AG09319 (cell line): ENCODE data around the gene SND1.

Experiments used
- DNase-seq: peaks from one replicate; pipeline ENCODE4 v3.0.0-alpha.2; 2010; ENCODE audit warnings: low read depth; ENCODE audit errors: extremely low read depth
- CTCF ChIP-seq: IDR thresholded peaks from 2 replicates; pipeline ENCODE4 v1.5.1; 2011; ENCODE audit warnings: low read depth, mild to moderate bottlenecking, inconsistent platforms, low read length, moderate library complexity

Gene SND1

GRCh38 chr7:127933146-127933545 lies 281.2 kb downstream of the SND1 start:
- no peak for DNase-seq
- TF ChIP-seq CTCF, result no peak

DNA sequence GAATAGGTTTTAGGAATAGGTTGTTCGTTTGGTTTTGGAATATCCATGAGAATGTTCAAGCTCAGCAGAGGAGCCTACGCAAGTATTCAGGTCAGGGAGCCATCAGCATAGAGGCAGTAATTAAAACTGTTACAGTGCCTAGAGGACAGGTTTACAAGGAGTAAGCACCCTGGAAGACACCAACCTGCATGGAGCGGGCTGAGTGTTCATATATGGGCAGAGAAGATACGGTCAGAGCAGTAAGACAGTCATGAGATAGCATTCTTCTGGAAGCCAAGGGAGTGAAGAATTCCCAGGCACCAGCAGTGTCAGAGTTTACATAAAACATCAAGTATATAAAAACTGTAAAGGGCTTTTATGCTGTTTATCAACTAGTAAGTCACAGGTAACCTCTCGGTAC lies 282.7 kb downstream of the SND1 start:
- TF ChIP-seq CTCF, result no peak
- DNase-seq, result no peak

- no peak for DNase-seq
These were observed 283.9 kb downstream of the SND1 start for GRCh38 chr7:127935847-127936376.

GRCh38 chr7:127937066-127937680 lies 285.2 kb downstream of the SND1 start:
- TF ChIP-seq CTCF, result no peak
- DNase-seq, result no peak

More at GRCh38 chr7:127935847-127936376, 283.9 kb downstream of the SND1 start:
- TF ChIP-seq CTCF, result no peak

DNA sequence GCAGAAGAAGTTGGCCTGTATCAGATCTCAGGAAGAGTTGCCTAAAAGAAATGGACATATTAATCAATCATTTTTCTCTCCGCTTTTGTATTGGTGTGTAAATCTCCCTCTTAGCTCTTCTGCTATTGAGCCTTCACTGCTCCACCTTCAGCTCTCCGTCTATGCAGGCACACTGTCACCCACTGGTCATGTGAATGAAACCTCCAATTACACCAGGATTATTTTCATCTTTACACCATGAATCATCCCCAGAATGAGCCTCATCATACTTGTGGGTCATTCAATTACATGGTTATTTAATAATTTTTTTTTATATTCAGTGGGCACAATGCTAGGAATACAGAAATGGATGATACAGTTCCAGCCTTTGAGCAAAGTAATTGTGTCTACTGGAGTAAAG lies 286.6 kb downstream of the SND1 start:
- peak; percentile 32 for DNase-seq
- no peak for TF ChIP-seq CTCF

DNA sequence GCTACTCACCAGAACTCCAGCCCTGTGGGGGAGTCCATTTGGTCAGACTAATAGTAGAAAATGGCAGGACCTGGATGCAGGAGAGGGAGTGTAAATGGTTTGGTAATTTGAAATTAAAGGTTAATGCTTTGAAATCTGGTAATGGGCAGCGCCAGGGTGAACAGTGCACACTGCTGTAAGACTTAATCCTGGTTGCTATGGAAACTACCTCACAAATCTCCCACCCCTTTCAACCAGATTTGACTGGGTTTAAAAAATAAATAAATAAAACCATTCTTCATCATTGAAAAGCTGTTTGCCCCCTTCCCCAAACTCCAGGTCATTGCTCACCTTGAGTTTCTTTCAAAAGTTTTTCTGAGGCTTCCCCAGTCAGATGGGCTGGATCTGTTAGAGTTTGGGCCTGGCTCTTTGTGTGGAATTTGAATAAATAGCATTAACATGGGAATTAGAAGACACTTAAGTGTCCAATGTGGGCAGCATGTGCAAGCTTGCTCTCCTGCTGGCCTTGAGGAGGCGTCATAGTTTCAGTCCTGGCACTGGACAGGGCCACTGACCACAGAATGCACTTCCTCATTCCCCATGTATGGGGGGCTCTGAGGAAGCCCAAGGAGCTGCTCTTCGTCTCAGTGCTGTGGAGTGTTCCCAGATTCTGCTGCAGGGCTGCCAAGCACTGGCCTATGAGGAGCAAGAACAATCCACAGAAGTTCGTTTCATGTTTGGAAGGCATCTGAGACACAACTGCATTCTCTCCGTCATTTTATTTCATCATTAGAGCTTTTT lies 288.6 kb downstream of the SND1 start:
- TF ChIP-seq CTCF, result no peak
- no peak for DNase-seq

- no peak for TF ChIP-seq CTCF
- DNase-seq, result no peak
These were observed 289.6 kb downstream of the SND1 start for GRCh38 chr7:127941476-127942210.
